HUES48 (cell line): ENCODE measurements around the gene SMC1B.

Experiments used
- H3K27ac ChIP-seq: one replicate; pipeline ENCODE4 v1.7.0; 2013; ENCODE audit warnings: low read depth, low read length, inconsistent platforms
- H3K27me3 ChIP-seq: 2 replicates; pipeline ENCODE4 v1.6.1; 2013; ENCODE audit warnings: mild to moderate bottlenecking, low read length; ENCODE audit not compliant: control insufficient read depth, insufficient read depth
- H3K36me3 ChIP-seq: 2 replicates; pipeline ENCODE4 v1.6.1; 2013; ENCODE audit warnings: low read length; ENCODE audit not compliant: control insufficient read depth, insufficient read depth
- H3K4me1 ChIP-seq: 2 replicates; pipeline ENCODE4 v1.6.1; 2013; ENCODE audit warnings: mild to moderate bottlenecking, low read length; ENCODE audit not compliant: control insufficient read depth, insufficient read depth
- H3K4me3 ChIP-seq: 2 replicates; pipeline ENCODE4 v1.5.1; 2013; ENCODE audit warnings: mild to moderate bottlenecking, low read depth, low read length
- H3K9ac ChIP-seq: 2 replicates; pipeline ENCODE4 v1.6.1; 2013; ENCODE audit warnings: mild to moderate bottlenecking, low read depth, low read length, moderate library complexity
- H3K9me3 ChIP-seq: 2 replicates; pipeline ENCODE4 v1.6.1; 2013; ENCODE audit warnings: low read length; ENCODE audit not compliant: control insufficient read depth, insufficient read depth

Gene SMC1B

GRCh38 chr22:45428391-45429385 lies 15.3 kb upstream of the SMC1B start:
- no peaks in the 10 kb centered on the region for H3K36me3 ChIP-seq
- H3K27ac ChIP-seq: no peak overlapping the region
- no peak overlapping the region for H3K9ac ChIP-seq
- no peaks in the 10 kb centered on the region for H3K27me3 ChIP-seq
- no peaks in the 10 kb centered on the region for H3K4me1 ChIP-seq
- no peak overlapping the region for H3K4me3 ChIP-seq
- H3K9me3 ChIP-seq: no peaks in the 10 kb centered on the region

GRCh38 chr22:45427114-45427513 lies 13.7 kb upstream of the SMC1B start:
- Histone ChIP-seq H3K4me3 (no peak overlapping the region), H3K27ac (no peak overlapping the region), H3K4me1 (no peaks in the 10 kb centered on the region), H3K9ac (no peak overlapping the region), H3K9me3 (no peaks in the 10 kb centered on the region), H3K36me3 (no peaks in the 10 kb centered on the region), H3K27me3 (no peaks in the 10 kb centered on the region)

GRCh38 chr22:45426387-45426786 lies 13.0 kb upstream of the SMC1B start:
- no peak overlapping the region for H3K27ac ChIP-seq
- no peaks in the 10 kb centered on the region for H3K4me1 ChIP-seq
- H3K9ac ChIP-seq: no peak overlapping the region
- no peaks in the 10 kb centered on the region for H3K27me3 ChIP-seq
- no peak overlapping the region for H3K4me3 ChIP-seq
- H3K36me3 ChIP-seq: no peaks in the 10 kb centered on the region
- no peaks in the 10 kb centered on the region for H3K9me3 ChIP-seq

- Histone ChIP-seq H3K27me3 (no peaks in the 10 kb centered on the region), H3K9me3 (no peaks in the 10 kb centered on the region), H3K9ac (no peak overlapping the region), H3K4me3 (no peak overlapping the region), H3K36me3 (no peaks in the 10 kb centered on the region), H3K4me1 (no peaks in the 10 kb centered on the region), H3K27ac (no peak overlapping the region)
These were observed 12.3 kb upstream of the SMC1B start for GRCh38 chr22:45425531-45426265.

GRCh38 chr22:45425101-45425500 lies 11.7 kb upstream of the SMC1B start:
- H3K4me1 ChIP-seq: no peaks in the 10 kb centered on the region
- no peak overlapping the region for H3K27ac ChIP-seq
- H3K27me3 ChIP-seq: no peaks in the 10 kb centered on the region
- H3K9me3 ChIP-seq: no peaks in the 10 kb centered on the region
- no peak overlapping the region for H3K4me3 ChIP-seq
- H3K9ac ChIP-seq: no peak overlapping the region
- no peaks in the 10 kb centered on the region for H3K36me3 ChIP-seq

GRCh38 chr22:45424241-45424731 lies 10.9 kb upstream of the SMC1B start:
- H3K27me3 ChIP-seq: no peaks in the 10 kb centered on the region
- no peak overlapping the region for H3K9ac ChIP-seq
- no peaks in the 10 kb centered on the region for H3K36me3 ChIP-seq
- no peak overlapping the region for H3K27ac ChIP-seq
- H3K4me3 ChIP-seq: no peak overlapping the region
- no peaks in the 10 kb centered on the region for H3K9me3 ChIP-seq
- no peaks in the 10 kb centered on the region for H3K4me1 ChIP-seq

GRCh38 chr22:45423524-45423923 lies 10.1 kb upstream of the SMC1B start:
- Histone ChIP-seq H3K27ac (no peak overlapping the region), H3K36me3 (no peaks in the 10 kb centered on the region), H3K4me3 (no peak overlapping the region), H3K4me1 (no peaks in the 10 kb centered on the region), H3K27me3 (no peaks in the 10 kb centered on the region), H3K9ac (no peak overlapping the region), H3K9me3 (no peaks in the 10 kb centered on the region)

- Histone ChIP-seq H3K9ac (no peak overlapping the region), H3K4me3 (no peak overlapping the region), H3K27ac (no peak overlapping the region), H3K4me1 (no peaks in the 10 kb centered on the region), H3K36me3 (no peaks in the 10 kb centered on the region), H3K9me3 (no peaks in the 10 kb centered on the region), H3K27me3 (no peaks in the 10 kb centered on the region)
These were observed 9.0 kb upstream of the SMC1B start for GRCh38 chr22:45422237-45422983.

GRCh38 chr22:45421349-45422055 lies 8.1 kb upstream of the SMC1B start:
- Histone ChIP-seq H3K9me3 (no peaks in the 10 kb centered on the region), H3K27ac (no peak overlapping the region), H3K4me1 (no peaks in the 10 kb centered on the region)

GRCh38 chr22:45420539-45420938 lies 7.1 kb upstream of the SMC1B start:
- no peaks in the 10 kb centered on the region for H3K36me3 ChIP-seq
- H3K4me1 ChIP-seq: no peaks in the 10 kb centered on the region
- no peak overlapping the region for H3K27ac ChIP-seq
- no peaks in the 10 kb centered on the region for H3K9me3 ChIP-seq
- no peaks in the 10 kb centered on the region for H3K27me3 ChIP-seq
- no peak overlapping the region for H3K4me3 ChIP-seq
- no peak overlapping the region for H3K9ac ChIP-seq

More at GRCh38 chr22:45421349-45422055, 8.1 kb upstream of the SMC1B start:
- Histone ChIP-seq H3K9ac (no peak overlapping the region), H3K27me3 (no peaks in the 10 kb centered on the region), H3K36me3 (no peaks in the 10 kb centered on the region), H3K4me3 (no peak overlapping the region)
